Fibroblast of skin of right biceps (primary cell): Measurements from ENCODE around the gene GATD1.
A peak's percentile ranks its signal among the peaks of the same experiment; 100 is the strongest.

Source experiments
- DNase-seq: peaks from one replicate; pipeline ENCODE4 v3.0.0-alpha.2; 2013

The GATD1 gene

GRCh38 chr11:776561-777287 is 563 bp downstream of the GATD1 start:
- peak; percentile 32 for DNase-seq

- DNase-seq = no peak
Observed at GRCh38 chr11:776263-776560, 1.1 kb downstream of the GATD1 start.

- no peak for DNase-seq
Observed at GRCh38 chr11:774873-775592, 2.3 kb downstream of the GATD1 start.

GRCh38 chr11:773830-774229 is 3.5 kb downstream of the GATD1 start:
- DNase-seq = no peak

GRCh38 chr11:773425-773824 is 3.9 kb downstream of the GATD1 start:
- no peak for DNase-seq

- DNase-seq = no peak
Observed at GRCh38 chr11:772429-773390, 4.6 kb downstream of the GATD1 start.

- no peak for DNase-seq
Observed at GRCh38 chr11:771617-772204, 5.6 kb downstream of the GATD1 start.

- DNase-seq = no peak
Observed at GRCh38 chr11:770642-771616, 6.4 kb downstream of the GATD1 start.

GRCh38 chr11:769887-770641 is 7.2 kb downstream of the GATD1 start:
- no peak for DNase-seq

GRCh38 chr11:767238-767637 is 10.0 kb downstream of the GATD1 start:
- no peak for DNase-seq

- DNase-seq = no peak
Observed at GRCh38 chr11:766936-767210, 10.4 kb downstream of the GATD1 start.

GRCh38 chr11:766106-766935 is 11.0 kb downstream of the GATD1 start:
- no peak for DNase-seq

- no peak for DNase-seq
Observed at GRCh38 chr11:765802-766091, 11.5 kb downstream of the GATD1 start.

- DNase-seq = peak; percentile 50
Observed at GRCh38 chr11:765025-765801, 12.1 kb downstream of the GATD1 start.

GRCh38 chr11:764322-765024 is 12.8 kb downstream of the GATD1 start:
- DNase-seq = no peak

- DNase-seq = no peak
Observed at GRCh38 chr11:763549-764321, 13.6 kb downstream of the GATD1 start.

- DNase-seq = no peak
Observed at GRCh38 chr11:763073-763463, 14.2 kb downstream of the GATD1 start.

GRCh38 chr11:762421-763072 is 14.7 kb downstream of the GATD1 start:
- DNase-seq = peak; percentile 45
